Activated T-cell treated with anti-CD3 and anti-CD28 coated beads for 1 hour (primary cell): Measurements from ENCODE around the gene CIDEA.

Experiments
- DNase-seq: peaks from one replicate; pipeline ENCODE4 v3.0.0-alpha.2; 2020; ENCODE audit warnings: low read depth

CIDEA gene

GRCh38 chr18:12274793-12275192 is 20.6 kb downstream of the CIDEA start:
- no peak for DNase-seq

DNA sequence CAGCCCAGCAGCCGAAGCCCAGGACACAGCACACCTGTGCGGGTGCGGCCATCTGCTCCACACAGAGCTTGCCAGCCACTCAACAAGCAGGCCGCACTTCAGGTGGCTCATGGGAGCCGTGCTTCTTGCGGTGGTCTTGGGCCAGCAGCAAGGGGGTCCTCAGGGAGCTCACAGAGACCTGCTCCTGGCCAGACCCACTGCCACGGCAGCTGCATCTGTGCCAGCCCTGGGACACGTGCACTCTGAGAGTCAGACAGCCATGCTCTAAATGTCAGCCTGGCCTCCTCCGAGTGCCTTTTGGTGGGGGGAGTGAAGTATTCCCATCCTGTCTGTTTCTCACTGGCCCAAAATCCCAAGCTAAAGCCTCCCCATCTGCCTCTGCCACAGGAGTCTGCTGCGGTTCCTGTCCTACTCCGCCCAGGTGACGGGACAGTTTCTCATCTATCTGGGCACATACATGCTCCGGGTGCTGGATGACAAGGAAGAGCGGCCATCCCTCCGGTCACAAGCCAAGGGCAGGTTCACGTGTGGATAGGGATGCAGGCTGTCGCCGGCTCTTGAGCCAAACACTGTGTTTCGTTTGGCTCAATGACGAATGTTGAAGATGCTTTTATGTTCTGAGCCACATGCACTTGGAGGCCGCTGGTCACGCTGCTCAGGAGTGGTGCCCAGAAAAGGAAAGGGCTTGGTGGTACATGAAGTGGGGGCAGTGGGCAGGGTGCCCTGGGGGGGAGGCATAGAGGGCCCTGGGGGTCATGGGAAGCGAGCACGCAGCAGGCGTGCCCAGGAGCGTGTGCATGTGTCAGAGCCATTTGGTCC is 22.8 kb downstream of the CIDEA start:
- no peak for DNase-seq

GRCh38 chr18:12278215-12278671 is 24.1 kb downstream of the CIDEA start:
- no peak for DNase-seq

DNA sequence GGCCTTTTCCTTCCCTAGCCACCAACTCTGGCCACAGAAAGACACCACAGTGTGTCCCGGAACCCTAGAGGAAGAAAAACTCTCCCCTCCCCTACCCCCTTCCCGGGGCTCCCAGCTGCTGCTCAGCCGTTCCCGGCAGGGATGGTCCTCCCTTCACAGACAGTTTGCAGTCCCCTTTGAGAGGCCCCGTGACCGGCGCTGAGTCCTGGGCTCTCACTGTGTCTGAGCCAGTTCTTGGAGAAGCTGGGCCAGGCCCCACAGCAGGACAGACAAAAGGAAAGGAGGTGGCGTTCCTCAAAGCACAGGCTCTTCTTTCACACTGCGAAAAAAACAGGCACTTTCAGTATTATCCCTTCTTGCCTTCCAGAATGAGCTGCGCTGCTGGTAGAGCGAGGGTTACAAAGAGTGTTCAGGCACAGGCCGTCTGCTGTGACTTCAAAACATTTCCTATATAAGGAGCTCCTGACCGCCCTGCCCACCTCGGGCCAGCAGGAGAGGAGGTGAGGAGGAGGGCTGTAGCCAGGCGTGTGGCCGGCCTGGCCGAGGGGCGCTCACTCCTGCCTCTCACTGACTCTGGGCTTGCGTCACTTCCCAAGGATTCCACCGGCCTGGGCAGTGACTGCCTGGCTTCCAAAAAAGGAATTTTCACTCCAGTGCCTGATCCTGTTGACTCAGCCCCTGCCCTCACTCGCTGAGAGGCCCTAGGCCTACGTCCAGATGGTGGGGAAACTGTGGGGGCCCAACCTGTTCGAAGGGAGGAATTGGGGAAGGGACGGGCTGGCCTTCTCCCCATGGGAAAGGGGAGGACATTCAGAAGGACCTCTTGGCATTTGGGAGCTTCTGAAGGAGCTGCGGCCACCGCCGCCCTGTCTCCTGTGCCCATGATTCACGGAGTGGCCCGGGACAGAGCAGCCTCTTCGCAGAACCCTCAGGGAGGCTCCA is 24.9 kb downstream of the CIDEA start:
- DNase-seq, result no peak

- no peak for DNase-seq
Observed at GRCh38 chr18:12279781-12280531, 25.8 kb downstream of the CIDEA start.

DNA sequence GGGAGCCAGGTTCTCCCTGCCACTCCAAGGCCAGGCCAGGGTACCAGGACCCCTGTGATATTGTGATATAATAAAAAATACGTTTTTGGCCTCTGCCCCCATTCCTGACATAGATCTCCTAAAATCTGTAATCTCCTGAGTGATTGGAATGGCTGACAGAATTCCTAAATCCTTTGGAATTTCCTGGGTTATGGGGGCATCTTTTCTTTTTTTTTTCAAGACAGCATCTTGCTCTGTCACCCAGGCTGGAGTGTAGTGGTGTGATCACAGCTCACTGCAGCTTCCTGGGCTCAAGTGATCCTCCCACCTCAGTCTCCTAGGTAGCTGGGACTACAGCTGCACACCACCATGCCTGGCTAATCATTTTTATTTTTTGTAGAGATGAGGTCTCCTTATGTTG is 27.7 kb downstream of the CIDEA start:
- DNase-seq, result no peak

- DNase-seq, result no peak
Observed at GRCh38 chr18:12282442-12283039, 28.4 kb downstream of the CIDEA start.

- DNase-seq, result no peak
Observed at GRCh38 chr18:12283256-12283655, 29.1 kb downstream of the CIDEA start.

GRCh38 chr18:12283666-12284065 is 29.5 kb downstream of the CIDEA start:
- no peak for DNase-seq

GRCh38 chr18:12287131-12287681 is 33.0 kb downstream of the CIDEA start:
- DNase-seq, result no peak

- no peak for DNase-seq
Observed at GRCh38 chr18:12287684-12288402, 33.7 kb downstream of the CIDEA start.

GRCh38 chr18:12288403-12288755 is 34.2 kb downstream of the CIDEA start:
- DNase-seq, result no peak

- DNase-seq, result no peak
Observed at GRCh38 chr18:12290086-12290485, 35.9 kb downstream of the CIDEA start.

DNA sequence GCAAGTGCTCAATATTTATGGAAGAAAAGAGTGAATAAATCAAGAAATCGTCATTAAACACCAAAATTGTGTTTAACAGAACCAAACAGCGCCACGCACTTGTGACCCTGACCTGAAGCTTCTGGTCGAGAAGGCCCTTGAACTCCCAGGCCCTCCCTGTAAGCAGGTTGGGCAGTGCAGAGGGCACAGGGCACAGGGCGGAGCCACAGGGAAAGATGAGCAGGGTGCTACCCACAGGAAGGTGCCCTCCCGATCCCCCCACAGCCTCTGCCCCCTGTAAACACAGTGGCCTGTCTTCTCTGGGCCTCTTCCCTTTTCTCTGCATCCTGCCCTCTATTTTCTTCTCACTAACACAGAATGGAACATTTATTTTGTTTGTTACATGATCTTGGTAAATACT is 37.0 kb downstream of the CIDEA start:
- no peak for DNase-seq

DNA sequence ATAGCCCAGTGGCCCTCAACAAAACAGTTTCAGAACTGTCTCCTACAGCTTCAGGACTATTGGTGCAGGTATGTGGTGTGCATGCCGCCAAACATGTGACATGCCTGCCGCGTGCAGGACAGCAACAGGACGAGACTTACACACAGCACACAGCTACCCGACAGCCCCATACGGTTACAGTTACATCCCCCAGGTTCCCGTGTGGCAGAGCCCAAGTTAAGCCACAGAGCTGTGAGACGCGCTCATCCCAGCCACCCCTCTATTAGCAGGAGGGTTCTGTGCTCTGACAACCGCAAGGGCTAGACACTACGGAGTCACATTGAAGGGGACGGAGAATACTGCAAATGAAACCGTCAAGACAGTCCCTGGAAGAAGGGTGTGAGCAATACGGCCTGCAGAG is 37.5 kb downstream of the CIDEA start:
- no peak for DNase-seq

DNA sequence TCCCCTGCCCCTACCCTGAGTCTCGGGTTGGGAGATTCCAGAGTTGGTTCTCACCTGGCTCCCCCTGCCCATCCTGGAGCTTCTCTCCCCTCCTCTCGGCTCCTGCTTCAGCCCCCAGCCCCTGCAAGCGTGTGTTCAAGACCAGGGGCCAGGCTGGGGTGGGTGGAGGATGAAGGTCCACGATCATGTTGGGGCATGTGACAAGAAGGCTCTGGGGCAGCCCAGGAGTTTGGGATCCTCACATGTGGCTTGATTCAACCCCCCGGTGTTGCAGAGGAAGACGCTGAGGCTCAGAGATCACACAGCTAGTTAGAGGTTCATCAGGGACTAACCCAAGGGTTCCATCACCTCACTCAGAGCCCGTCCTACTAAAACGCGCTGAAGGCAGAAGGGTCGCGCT is 39.7 kb downstream of the CIDEA start:
- no peak for DNase-seq

DNA sequence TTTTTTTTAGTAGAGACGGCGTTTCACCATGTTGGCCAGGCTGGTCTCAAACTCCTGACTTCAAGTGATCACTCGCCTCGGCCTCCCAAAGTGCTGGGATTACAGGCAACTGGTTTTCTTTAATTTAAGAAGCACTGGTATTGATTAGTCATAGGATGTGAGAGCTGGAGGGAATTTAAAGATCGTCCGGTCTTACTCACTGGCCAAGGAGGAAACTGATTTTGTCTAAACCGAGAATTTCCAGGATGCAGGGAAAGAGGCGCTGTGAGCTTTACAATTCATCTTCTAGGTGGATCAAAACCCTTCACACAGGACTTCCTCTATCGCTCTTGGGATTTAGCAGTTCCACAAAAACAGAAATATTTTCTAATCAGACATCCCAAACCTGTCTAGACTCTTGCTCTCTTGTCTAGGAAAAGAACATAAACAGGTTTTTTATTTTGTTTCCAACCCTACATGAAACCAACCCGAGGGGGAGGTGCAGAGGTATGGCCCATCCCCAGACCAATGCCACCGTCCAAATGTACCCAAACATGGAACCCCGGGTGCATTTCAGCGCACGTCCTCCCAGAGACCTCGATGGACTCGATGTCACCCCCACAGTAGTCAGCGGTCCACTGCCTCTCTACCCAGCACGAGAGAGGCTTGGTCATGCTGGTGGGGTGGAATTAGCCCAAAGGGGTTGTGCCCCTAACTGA is 41.4 kb downstream of the CIDEA start:
- DNase-seq, result no peak

DNA sequence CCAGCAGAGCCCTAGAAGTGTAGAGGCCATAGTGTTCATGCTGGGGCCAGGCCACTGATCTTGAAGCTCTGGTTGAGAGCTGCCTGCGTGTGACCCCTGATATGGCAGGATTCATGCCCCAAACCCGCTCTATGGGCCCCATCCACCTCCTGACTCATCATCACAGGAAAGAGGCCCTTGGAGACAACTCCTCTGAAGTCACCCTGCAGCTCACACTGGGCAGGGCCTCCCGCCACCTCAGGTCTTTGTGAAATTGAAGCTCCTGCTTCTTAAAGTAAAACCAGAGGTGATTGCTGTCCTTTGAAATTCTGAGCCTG is 41.9 kb downstream of the CIDEA start:
- no peak for DNase-seq

- no peak for DNase-seq
Observed at GRCh38 chr18:12296457-12296856, 42.3 kb downstream of the CIDEA start.

DNA sequence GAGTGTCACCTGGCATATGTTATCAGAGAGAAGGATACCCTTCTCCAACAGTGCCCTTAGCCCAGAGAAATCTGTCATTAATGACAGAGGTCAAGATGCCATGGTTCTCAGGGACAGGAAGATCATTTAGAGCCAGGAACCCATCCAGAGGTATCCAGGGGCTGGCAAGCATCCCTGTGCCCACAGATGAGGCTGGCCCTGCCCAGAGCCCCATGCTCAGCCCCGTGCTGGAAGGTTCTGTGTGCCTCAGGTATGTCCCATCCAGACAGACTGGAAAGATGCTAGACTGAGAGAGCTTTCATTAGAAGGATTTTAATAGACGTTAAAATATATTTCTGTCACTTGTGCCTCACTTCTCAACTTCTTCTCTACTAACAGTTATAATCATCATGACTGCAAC is 45.7 kb downstream of the CIDEA start:
- no peak for DNase-seq
